Stimulated activated naive B cell treated with anti-CD40 and anti-IgM and Interleukin-4, amounts not matched to agents 10 μg/mL and 1 μg/mL and 100 μg/mL, for 72 hours (primary cell): ENCODE data around the gene FOXL1.

Experiments used
- ATAC-seq, 2 donors: fragments of 150-1000 bp; cut with Tn5 transposase; replicated peaks; 2 replicates each; pipeline ENCODE4 v1.10.0; 2021; ENCODE audit warnings: moderate library complexity in 1 of 2
- DNase-seq: peaks from one replicate; pipeline ENCODE4 v3.0.0; 2021
- H3K27ac Mint-ChIP-seq: one replicate; pipeline ENCODE4 v1.8.0; 2022; ENCODE audit warnings: mild to moderate bottlenecking, mixed read lengths
- H3K27me3 Mint-ChIP-seq, 2 donors: one replicate each; pipeline ENCODE4 v1.8.0; 2022; ENCODE audit warnings: mixed read lengths in 2 of 2
- H3K36me3 Mint-ChIP-seq, 2 donors: one replicate each; pipeline ENCODE4 v1.8.0; 2022; ENCODE audit warnings: mixed read lengths in 2 of 2, mild to moderate bottlenecking in 1 of 2
- H3K4me1 Mint-ChIP-seq, 2 donors: one replicate each; pipeline ENCODE4 v1.8.0; 2022; ENCODE audit warnings: mixed read lengths in 2 of 2, mild to moderate bottlenecking in 1 of 2
- H3K4me3 Mint-ChIP-seq, 2 donors: one replicate each; pipeline ENCODE4 v1.8.0; 2022; ENCODE audit warnings: mild to moderate bottlenecking in 2 of 2, mixed read lengths in 2 of 2, moderate library complexity in 1 of 2
- H3K9me3 Mint-ChIP-seq, 2 donors: one replicate each; pipeline ENCODE4 v1.8.0; 2022; ENCODE audit warnings: mixed read lengths in 2 of 2, mild to moderate bottlenecking in 1 of 2

Gene FOXL1

DNA sequence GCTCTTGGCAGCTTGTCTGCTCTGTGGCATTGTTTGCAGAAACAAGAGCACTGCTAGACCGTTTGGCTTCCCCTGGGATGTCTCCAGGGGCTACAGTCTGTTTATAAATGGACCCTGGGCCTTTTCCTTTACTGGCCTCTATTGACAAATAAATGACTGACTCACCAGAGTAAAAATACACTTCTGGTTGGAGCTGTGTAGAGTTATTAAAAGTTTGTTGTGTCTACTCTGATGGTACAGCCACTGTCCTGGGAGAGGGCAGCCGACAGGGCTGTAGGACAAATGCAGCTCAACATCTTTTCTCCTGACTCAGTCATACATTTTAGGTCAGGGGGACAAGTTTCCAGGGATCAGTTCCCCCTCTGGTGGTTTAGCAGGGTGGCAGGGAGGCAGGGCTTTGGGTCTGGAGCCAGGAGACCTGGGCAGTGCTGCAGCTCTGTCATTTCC lies 30.0 kb downstream of the FOXL1 start:
- DNase-seq: no peak
- Mint-ChIP-seq H3K4me3 (no peak overlapping the region), H3K9me3 (peaks cover 0 to 4% of the 10 kb centered on the region in 2 donors), H3K4me1 (peaks cover 6 to 7% of the 10 kb centered on the region in 2 donors), H3K27me3 (peaks cover 25 to 30% of the 10 kb centered on the region in 2 donors), H3K36me3 (no peaks in the 10 kb centered on the region), H3K27ac (no peak overlapping the region)
- ATAC-seq: no peak

DNA sequence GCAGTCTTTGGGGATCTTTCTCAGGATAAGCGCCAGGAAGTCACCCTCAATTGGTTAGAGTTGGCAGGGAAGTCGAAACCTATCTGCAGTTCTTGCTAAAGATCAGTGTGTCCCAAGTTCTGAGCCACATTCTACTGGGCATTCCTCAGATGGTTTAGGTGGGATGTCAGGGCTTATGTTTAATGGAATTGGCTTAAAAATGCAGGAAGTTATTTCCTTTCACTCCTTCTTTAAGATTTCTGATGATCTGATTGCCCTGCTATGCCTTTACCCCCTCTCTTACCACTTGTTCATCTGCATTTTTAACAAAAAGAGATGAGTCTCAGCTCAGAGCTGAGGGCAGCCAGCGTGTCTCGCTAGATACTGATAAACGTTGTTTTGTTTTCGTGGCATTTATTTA lies 30.8 kb downstream of the FOXL1 start:
- no peak for ATAC-seq
- H3K36me3 Mint-ChIP-seq: no peaks in the 10 kb centered on the region
- no peak overlapping the region for H3K27ac Mint-ChIP-seq
- H3K9me3 Mint-ChIP-seq: peaks cover 0 to 4% of the 10 kb centered on the region in 2 donors
- H3K4me1 Mint-ChIP-seq: peaks cover 6% of the 10 kb centered on the region in 2 donors
- no peak for DNase-seq
- peaks cover 18 to 26% of the 10 kb centered on the region in 2 donors for H3K27me3 Mint-ChIP-seq
- H3K4me3 Mint-ChIP-seq: no peak overlapping the region

DNA sequence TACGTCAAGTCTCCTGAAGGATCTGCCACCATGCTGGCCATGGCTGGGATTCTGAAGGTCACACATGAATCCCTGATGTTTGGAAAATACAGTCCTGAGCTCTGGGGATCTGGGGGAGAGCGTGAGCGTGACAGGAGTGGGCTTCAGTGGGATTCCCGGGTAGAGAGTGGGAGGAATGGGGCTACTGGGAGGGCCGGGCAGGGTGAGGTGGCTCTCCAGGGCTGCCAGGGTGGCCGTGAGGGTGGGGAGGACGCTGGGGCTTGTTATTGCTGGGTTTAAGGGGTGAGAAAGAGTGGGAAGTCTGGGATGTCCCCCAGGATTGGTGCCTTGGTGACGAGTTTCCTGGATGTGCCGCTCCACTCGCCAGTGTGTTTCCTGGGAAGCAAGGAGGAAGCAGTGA lies 31.3 kb downstream of the FOXL1 start:
- ATAC-seq: no peak
- Mint-ChIP-seq H3K4me3 (no peak overlapping the region), H3K9me3 (peaks cover 0 to 2% of the 10 kb centered on the region in 2 donors), H3K4me1 (peaks cover 4 to 6% of the 10 kb centered on the region in 2 donors), H3K27me3 (peaks cover 15 to 23% of the 10 kb centered on the region in 2 donors), H3K27ac (no peak overlapping the region), H3K36me3 (no peaks in the 10 kb centered on the region)
- DNase-seq: no peak

DNA sequence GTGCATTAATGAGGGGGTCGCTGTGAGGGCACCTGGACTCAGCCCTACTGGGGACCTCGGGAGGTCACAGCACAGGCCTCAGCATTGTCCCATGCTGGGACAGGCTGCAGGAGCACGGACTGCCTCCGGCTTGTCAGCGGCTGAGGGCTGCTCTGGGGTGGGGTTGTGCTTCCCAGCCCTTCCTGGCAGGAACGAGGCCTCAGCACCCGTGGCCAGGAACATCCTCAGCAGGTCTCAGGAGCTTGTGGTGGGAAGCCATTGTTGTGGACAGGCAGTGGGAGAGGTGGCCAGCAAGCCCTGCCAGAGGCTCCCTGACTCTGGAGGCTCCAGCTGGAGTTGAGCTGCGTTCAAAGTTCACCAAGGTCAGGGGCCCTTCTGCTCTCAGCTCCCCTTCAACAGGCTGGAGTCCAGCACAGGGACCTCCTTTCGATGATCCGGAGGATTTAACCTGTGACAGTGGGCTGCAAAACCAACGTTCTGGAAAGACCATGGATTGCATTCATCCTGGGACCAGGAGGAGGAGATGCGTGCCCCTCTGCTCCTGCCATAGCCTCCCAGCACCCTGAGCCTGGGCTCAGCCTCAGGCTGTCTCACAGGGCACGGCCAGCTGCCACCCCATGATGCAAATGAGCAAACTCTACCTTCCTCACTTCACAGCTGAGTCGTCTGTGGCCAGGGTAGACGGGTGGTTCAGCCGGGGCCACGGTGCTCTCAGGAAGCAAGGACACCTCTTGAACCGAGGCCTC lies 32.6 kb downstream of the FOXL1 start:
- DNase-seq: no peak

DNA sequence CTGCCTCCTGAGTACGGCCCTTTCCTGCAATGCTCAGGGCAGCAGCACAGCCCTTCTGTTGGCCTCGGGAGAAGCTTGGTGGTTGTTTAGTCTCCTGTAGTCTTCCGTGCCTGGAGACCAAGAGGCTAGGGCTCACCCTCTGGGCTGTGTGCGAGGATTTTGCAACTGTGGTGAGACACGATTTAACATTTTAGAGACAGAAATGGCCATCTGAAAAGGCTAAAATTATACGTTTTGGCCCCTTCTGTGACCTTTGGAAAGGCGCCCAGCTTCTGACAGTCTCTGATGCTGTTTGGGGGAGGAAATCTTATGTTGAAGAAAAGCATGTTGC lies 33.1 kb downstream of the FOXL1 start:
- H3K9me3 Mint-ChIP-seq: peaks cover 0 to 2% of the 10 kb centered on the region in 2 donors
- DNase-seq (no peak), ATAC-seq (no peak)
- H3K4me1 Mint-ChIP-seq: no peaks in the 10 kb centered on the region
- no peak overlapping the region for H3K4me3 Mint-ChIP-seq
- H3K27me3 Mint-ChIP-seq: peaks cover 15 to 23% of the 10 kb centered on the region in 2 donors
- H3K36me3 Mint-ChIP-seq: no peaks in the 10 kb centered on the region
- H3K27ac Mint-ChIP-seq: no peak overlapping the region

More for the DNA sequence above, 32.6 kb downstream of the FOXL1 start:
- no peaks in the 10 kb centered on the region for H3K4me1 Mint-ChIP-seq
- no peak for ATAC-seq
- no peak overlapping the region for H3K27ac Mint-ChIP-seq
- no peak overlapping the region for H3K4me3 Mint-ChIP-seq
- H3K9me3 Mint-ChIP-seq: peaks cover 0 to 2% of the 10 kb centered on the region in 2 donors
- no peaks in the 10 kb centered on the region for H3K36me3 Mint-ChIP-seq
- H3K27me3 Mint-ChIP-seq: peaks cover 15 to 23% of the 10 kb centered on the region in 2 donors

DNA sequence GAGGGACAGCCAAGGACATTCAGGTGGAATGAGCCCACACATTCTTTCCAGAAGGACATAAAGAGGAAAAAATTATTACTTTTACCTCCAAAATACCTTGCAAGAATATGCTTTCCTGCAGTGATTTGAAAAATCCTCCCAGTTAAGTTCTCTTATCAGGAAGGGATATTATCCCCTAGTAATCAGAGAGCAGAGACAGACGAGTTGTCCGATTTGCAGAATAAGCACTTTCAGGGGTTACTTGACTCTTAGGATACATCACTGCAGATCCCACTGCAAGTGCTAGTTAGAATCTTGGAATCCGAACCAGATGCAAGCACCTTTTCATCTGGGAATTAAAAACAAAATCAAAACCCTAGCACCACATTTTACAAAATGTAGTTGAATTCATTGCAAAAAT lies 33.6 kb downstream of the FOXL1 start:
- H3K4me3 Mint-ChIP-seq: no peak overlapping the region
- H3K36me3 Mint-ChIP-seq: no peaks in the 10 kb centered on the region
- no peaks in the 10 kb centered on the region for H3K4me1 Mint-ChIP-seq
- H3K27ac Mint-ChIP-seq: no peak overlapping the region
- DNase-seq (no peak), ATAC-seq (no peak)
- no peaks in the 10 kb centered on the region for H3K9me3 Mint-ChIP-seq
- H3K27me3 Mint-ChIP-seq: peaks cover 15 to 23% of the 10 kb centered on the region in 2 donors

DNA sequence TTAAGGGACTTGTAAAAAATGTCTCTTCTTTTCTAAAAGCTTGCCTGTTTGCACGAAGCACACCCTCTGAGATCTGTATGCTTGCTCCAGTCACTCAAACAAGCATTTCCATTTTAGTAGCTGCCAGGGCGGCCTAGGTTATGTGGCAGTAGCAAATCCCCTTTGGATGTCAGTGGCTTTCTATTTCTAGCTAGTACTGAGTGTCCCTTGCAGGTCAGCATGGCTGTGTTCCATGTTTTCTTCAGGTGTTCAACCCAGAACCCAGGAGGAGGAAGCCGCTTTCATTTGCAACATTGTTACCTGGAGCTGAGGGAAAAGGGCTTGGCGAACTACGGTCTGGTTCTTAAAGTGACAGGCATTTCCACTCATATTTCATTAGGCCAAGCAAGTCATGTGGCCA lies 36.4 kb downstream of the FOXL1 start:
- no peak for DNase-seq
- Mint-ChIP-seq H3K27me3 (peaks cover 10 to 16% of the 10 kb centered on the region in 2 donors), H3K4me1 (no peaks in the 10 kb centered on the region), H3K9me3 (no peaks in the 10 kb centered on the region), H3K4me3 (no peak overlapping the region), H3K27ac (no peak overlapping the region), H3K36me3 (no peaks in the 10 kb centered on the region)
- no peak for ATAC-seq

DNA sequence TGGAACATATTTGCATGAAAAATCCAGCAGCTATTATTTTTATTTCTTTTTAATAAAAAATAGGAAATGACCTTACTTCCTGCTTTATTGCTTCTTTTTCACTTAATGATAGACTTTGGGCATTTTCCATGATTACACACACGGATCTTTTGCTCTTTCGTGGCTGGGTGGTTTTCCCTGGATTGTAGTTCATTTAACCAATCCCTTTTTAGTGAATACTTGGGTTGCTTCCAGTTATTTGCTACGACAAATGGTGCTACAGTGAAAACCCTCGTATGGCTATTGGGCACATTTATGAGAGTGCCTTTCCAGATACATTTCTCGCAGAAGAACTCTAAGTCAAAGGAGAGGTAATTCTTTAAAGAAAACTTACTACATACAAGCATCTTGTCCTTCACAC lies 38.6 kb downstream of the FOXL1 start:
- no peak for DNase-seq
- Mint-ChIP-seq H3K27ac (no peak overlapping the region), H3K9me3 (no peaks in the 10 kb centered on the region), H3K4me3 (no peak overlapping the region), H3K4me1 (no peaks in the 10 kb centered on the region), H3K36me3 (no peaks in the 10 kb centered on the region), H3K27me3 (peaks cover 9 to 13% of the 10 kb centered on the region in 2 donors)
- no peak for ATAC-seq

DNA sequence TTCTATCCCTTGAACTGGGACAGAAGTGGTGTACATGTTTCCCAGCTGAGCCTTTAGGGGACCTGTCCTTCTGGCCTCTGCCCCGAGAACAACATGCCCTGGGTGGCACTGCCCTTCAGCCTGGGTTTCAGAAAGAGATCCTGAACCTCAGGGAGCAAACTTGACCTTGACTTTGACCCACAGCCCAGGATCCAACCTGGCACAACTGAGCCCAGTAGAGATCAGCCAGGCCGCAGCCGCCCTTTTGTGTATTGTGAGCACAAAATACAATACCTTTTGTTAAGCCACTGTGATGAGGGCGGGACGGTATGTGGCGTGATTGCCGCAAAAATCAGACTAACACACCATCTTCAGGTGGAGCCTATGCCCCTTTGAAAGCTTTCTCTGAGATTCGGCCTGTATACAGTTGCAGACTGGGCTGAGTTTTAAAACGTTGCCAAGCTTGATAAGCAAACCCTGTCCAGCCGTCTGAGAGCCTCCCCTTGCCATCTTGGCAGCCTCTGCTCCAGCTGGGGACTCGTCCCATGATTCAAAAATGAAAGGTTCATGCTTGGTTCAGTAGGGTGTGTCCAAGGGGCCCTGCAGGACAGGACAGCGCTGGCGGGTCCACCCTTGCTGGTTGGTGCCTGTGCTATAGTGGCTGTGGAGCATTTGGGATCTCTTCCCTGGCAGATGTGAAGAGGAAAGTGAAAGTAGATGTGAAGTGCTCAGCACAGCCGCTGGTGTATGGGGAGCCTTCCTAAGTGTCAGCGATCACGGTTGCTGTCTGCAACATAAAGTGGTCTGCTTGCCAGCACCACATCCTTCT lies 40.3 kb downstream of the FOXL1 start:
- no peak overlapping the region for H3K4me3 Mint-ChIP-seq
- no peak for DNase-seq
- H3K4me1 Mint-ChIP-seq: no peaks in the 10 kb centered on the region
- H3K9me3 Mint-ChIP-seq: no peaks in the 10 kb centered on the region
- H3K27ac Mint-ChIP-seq: no peak overlapping the region
- no peak for ATAC-seq
- peaks cover 21 to 25% of the 10 kb centered on the region in 2 donors for H3K27me3 Mint-ChIP-seq
- no peaks in the 10 kb centered on the region for H3K36me3 Mint-ChIP-seq

DNA sequence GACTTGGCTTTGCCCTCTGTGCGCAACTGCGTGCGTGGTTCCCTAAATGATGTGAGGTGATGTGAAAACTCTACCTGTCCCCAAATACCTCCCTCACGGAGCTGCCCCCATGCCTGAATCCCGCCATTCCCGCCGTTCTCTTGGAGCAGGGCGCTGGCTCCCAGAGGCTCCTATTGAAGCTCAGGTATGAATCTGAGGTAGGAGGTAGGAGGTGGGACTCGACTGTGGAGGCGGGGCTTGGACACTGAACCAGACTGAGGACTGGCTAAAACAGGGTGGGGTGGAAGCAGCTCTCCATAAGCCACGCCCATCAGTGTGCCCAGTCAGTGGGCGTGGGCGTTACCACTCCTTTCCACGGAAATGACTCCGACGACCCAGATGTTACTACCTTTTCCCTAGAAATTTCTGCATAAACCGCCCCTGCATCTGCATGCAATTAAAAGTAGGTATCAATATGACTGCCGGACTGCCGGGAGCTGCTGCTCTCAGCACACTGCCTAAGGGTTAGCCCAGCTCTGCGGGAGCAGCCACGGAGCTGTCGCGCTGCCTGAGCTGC lies 41.0 kb downstream of the FOXL1 start:
- no peaks in the 10 kb centered on the region for H3K36me3 Mint-ChIP-seq
- H3K4me3 Mint-ChIP-seq: no peak overlapping the region

DNA sequence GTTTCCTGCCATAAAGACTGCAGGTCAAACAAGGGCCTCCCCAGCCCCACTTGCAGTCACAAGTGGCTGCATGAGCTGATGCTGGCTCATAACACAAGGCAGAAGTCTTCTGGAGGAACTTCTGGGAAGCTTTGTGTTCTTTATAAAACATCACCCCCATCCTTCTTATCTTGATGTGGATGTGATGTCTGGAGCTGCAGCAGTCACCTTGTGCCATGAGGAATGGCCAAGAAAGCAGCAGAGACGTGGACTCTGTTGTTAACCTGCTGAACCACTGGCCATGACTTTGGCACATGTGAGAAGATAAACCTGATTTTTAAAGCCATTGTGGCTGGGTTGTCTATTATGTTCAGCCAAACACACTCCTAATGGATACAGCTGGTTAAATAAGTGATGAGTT lies 41.8 kb downstream of the FOXL1 start:
- Mint-ChIP-seq H3K4me1 (no peaks in the 10 kb centered on the region), H3K4me3 (no peak overlapping the region), H3K9me3 (no peaks in the 10 kb centered on the region), H3K27ac (no peak overlapping the region), H3K27me3 (peaks cover 21 to 25% of the 10 kb centered on the region in 2 donors), H3K36me3 (no peaks in the 10 kb centered on the region)
- no peak for ATAC-seq
- no peak for DNase-seq

More for the DNA sequence above, 41.0 kb downstream of the FOXL1 start:
- DNase-seq (no peak), ATAC-seq (no peak)
- peaks cover 21 to 25% of the 10 kb centered on the region in 2 donors for H3K27me3 Mint-ChIP-seq
- no peaks in the 10 kb centered on the region for H3K9me3 Mint-ChIP-seq
- H3K4me1 Mint-ChIP-seq: no peaks in the 10 kb centered on the region
- H3K27ac Mint-ChIP-seq: no peak overlapping the region

DNA sequence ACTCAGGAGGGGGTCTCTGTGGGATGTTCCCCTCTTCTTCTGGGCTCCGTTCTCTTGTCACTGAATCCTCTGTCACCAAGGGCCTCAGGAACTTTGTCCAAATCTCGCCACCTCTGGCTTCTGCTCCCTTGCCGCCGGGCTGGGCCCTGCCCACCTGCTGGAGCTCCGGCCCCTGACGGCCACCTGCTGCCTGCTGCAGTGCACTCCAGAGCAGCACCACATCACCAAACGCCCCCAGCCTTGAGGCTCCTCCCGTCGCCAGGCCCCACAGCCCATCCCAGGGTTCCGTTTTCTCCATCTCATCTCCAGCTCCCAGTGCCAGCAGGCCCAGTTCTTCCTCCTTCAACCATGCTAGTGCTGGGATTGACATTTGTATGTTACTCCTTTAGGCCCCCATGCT lies 43.6 kb downstream of the FOXL1 start:
- H3K27me3 Mint-ChIP-seq: peaks cover 21 to 22% of the 10 kb centered on the region in 2 donors
- no peaks in the 10 kb centered on the region for H3K9me3 Mint-ChIP-seq
- no peaks in the 10 kb centered on the region for H3K4me1 Mint-ChIP-seq
- H3K36me3 Mint-ChIP-seq: no peaks in the 10 kb centered on the region
- ATAC-seq (no peak), DNase-seq (no peak)
- no peak overlapping the region for H3K4me3 Mint-ChIP-seq
- no peak overlapping the region for H3K27ac Mint-ChIP-seq

DNA sequence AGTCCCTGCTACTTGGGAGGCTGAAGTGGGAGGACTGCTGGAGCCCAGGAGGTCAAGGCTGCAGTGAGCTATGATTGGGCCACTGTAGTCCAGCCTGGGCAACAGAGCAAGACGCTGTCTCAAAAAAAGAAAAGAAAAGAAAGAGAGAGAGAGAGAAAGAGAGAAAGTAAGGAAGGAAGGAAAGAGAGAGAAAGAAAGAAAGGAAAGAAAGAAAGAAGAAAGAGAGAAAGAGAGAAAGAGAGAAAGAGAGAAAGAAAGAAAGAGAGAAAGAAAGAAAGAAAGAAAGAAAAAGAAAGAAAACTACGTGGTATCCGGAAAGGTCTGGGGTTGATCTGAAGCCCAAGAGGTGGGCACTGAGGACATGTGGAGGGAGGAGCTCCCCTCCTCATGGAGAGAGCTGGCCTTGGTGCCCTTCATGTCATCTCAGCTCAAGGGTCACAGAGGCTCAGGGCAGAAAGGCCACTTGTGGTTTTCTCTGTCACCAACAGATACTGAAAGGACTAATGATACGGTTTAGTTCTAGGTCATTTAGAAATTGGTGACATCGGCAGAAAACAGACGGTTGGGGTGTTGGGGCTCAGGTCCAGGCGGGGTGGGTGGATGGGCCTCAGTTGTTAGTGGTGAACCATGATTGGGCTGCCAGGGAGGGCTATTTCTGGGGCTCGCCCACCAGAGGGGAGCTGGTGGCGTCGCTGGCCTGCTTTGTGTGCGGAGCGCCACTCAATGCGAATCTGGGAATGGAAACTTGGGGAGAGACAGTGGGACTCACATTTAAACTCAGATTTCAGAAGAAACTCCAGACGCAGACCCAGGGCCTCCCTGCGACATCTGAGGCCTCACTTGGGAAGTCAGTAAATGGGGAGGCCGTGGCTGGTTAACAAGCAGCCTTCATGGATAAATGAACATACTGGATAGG lies 44.6 kb downstream of the FOXL1 start:
- Mint-ChIP-seq H3K9me3 (no peaks in the 10 kb centered on the region), H3K27me3 (peaks cover 21 to 22% of the 10 kb centered on the region in 2 donors), H3K27ac (no peak overlapping the region), H3K4me1 (no peaks in the 10 kb centered on the region), H3K36me3 (no peaks in the 10 kb centered on the region), H3K4me3 (no peak overlapping the region)
- ATAC-seq (no peak), DNase-seq (no peak)

DNA sequence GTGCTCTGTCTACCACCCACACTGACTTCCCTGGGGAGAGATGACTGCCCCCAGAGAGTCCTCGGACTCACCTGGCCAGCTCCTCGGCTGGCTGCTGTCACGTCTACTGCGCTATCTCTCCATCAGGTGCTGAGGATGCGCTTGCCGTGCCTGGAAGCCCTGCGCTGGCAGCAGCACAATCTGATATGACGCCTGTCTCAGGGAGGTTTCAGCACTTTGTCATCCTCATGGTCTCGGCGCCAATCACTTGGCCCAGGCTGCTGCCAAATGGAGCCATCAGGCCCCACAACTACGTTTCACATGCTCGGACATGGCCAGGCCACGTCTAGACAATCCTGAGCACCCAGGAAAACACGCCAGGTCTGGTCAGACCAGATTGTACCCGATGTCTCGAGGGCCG lies 46.7 kb downstream of the FOXL1 start:
- ATAC-seq (no peak), DNase-seq (no peak)
- no peaks in the 10 kb centered on the region for H3K9me3 Mint-ChIP-seq
- H3K27ac Mint-ChIP-seq: no peak overlapping the region
- peaks cover 18 to 27% of the 10 kb centered on the region in 2 donors for H3K27me3 Mint-ChIP-seq
- no peak overlapping the region for H3K4me3 Mint-ChIP-seq
- no peaks in the 10 kb centered on the region for H3K36me3 Mint-ChIP-seq
- no peaks in the 10 kb centered on the region for H3K4me1 Mint-ChIP-seq
